Measurements from ENCODE around the gene ABHD14A.

DNA sequence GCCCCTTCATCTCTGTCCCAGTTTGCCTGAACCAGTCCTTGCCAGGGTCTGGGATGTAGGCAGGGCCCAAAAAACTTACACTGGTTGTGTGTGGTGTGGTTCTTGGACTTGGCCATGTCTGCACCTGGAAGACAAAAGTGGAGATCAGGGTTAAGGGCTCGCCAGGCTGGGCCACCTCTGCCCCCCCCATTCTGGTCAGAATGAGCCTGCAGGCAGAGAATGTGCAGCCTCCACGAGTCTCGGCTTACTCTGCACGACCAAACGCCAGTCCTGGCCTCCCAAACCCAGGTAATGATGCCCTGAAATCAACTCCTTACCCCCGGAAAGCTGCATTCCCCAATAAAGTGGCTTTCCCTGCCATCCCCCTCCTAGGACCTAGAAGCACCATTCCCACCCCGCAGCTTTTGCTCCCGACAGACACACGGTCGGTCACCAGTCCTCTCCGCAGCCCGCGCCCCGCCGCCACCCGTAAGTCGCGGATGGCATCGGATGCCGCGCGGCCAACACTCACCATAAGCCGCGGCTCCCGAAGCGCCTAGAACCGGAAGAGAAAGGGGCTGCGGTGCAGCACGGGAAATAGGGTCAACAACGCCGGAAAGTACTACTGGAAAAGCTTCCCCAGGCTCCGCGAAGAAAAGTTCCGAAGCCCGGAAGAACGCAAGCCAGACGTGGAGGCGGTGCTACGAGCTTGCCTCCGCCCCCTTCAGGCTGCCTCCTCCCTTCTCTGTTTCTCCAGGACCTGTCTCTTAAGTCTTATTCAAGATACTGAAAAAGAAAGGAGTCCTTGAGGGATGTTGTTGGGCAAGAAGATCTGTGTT, 20.7 kb downstream of the ABHD14A start, which contains the start of gene RPL29:
- peak; percentile 12 to 48 (median 34) for TF ChIP-seq CTCF (IDR thresholded peaks at IDR 0.05)
- peak; percentile 64 for TF ChIP-seq POLR2A (IDR thresholded peaks at IDR 0.05)
